Stimulated activated CD8-positive, alpha-beta memory T cell treated with anti-CD3 and anti-CD28 coated beads, Interleukin-4, amount 100 ng/mL, for 1 hour (primary cell): ENCODE measurements around the gene UPF3B.
"Not testable (repeated sequence)": the region's sequence is repeated elsewhere in the genome, so short reads cannot be mapped to it uniquely, and the experiment has no call there.

ENCODE experiments used
- DNase-seq, 2 donors: peaks; one replicate each; pipeline ENCODE4 v3.0.0-alpha.2; 2020; ENCODE audit warnings: low read depth in 2 of 2, low spot score in 1 of 2

UPF3B gene, protein sequence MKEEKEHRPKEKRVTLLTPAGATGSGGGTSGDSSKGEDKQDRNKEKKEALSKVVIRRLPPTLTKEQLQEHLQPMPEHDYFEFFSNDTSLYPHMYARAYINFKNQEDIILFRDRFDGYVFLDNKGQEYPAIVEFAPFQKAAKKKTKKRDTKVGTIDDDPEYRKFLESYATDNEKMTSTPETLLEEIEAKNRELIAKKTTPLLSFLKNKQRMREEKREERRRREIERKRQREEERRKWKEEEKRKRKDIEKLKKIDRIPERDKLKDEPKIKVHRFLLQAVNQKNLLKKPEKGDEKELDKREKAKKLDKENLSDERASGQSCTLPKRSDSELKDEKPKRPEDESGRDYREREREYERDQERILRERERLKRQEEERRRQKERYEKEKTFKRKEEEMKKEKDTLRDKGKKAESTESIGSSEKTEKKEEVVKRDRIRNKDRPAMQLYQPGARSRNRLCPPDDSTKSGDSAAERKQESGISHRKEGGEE

DNA sequence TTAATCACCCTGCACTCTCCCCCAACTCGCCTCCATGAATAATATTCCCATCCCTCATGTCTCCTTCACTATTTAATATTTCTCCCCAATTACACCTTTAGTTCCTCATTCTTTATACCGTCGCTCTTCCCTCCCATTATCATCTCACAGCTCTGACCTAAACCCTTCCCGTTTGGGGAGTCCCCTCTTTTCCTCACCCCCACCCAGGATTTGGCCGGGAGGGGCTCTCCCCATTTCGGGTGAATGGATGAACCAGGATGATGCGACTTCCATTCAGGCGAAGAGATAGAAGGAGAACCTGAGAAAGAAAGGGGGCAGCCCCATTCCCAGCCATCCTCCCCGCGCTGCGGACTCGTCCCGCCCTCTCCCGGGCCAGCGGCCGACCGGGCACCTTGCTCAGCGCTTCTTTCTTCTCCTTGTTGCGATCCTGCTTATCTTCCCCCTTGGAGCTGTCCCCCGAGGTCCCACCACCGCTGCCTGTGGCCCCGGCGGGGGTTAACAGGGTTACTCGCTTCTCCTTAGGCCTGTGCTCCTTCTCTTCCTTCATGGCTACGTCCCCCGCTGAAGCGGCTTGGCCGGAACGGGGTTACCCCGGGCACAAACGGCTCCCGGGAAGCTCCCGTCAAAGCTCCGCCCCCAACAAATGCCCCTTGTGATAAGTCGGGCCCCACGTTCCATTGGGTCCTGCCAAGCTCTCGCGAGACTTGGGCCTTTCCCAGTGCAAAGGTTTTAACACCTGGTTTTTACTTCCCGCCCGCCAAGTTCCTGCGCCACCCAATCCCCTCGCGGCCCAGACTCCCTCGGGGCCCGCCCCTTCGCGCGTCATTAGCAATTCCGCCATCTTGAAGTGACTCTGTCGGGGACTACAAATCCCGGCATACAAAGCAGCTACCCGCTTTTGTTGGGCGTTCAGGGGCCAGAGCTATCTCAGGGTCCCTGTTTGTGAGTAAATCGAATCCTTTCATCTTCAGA lies at the start of gene UPF3B:
Gene UPF3B (minus strand): TSS at position 582 of the 972 bp plus-strand sequence. CDS start 35 bp downstream, at position 547.
- DNase-seq, result peak; percentile 78 to 85

DNA sequence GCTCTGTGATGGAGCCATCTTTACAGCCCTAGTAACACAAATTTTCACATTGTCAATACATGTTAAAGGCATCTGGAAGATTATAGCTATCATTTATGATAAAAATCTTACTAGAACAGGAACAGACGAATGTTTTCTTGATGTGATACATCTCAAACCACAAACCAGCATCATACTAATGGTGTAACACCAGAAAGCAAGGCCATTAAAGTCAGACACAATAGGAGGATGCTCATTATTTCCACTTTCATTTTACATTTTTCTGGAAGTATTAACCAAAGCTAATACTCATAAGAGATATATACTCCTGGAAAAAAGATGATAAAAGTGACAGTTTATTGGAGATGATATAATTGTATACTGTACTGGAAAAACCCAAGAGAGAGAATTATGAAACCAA lies 48.2 kb upstream of the UPF3B start:
- no peak for DNase-seq

DNA sequence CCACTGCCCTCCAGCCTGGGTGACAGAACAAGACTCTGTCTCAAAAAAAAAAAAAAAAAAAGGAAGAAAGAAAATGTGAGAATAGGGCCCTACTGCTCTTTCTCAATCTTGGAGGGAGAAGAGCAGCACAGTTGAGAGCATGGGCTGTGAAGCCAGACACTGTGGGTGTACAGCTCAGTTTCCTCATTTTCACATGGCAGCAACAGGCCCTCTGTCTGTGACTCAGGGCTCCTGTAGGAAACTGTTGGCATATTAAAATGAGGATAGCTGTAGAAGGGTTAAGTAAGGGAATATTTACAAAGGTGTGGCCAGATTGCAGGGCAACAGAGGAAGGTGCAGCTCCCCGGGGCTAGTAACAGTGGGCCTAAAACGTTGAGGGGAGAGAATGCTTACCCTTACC lies 46.4 kb upstream of the UPF3B start:
- DNase-seq, result no peak

DNA sequence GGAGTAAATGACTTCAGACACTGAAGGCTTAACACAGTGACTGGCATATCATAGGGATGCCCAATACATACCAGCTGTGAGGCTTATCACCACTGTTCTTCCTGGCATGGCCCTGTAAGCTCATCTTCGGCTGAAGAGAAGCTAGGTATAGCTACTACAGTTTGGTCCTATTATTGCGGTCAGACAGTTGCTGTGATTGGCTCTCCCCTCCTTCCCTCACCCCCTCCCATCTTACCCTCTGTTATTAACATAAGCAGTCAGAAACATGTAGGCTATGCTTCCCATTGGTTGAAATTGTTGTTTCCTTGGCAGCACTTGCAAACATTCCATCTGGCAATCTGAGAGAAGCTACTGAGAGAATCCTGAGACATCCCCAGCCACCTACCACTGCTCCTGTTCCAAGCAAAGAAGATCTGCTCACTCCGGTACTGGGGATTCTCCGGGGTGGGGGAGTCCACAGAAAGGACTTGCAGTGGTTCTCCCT lies 43.1 kb upstream of the UPF3B start, which contains the start of gene AKAP14:
Gene AKAP14 (plus strand): TSS at position 51 of the 484 bp plus-strand sequence. CDS start 7,331 bp downstream, outside the sequence.
- no peak for DNase-seq

DNA sequence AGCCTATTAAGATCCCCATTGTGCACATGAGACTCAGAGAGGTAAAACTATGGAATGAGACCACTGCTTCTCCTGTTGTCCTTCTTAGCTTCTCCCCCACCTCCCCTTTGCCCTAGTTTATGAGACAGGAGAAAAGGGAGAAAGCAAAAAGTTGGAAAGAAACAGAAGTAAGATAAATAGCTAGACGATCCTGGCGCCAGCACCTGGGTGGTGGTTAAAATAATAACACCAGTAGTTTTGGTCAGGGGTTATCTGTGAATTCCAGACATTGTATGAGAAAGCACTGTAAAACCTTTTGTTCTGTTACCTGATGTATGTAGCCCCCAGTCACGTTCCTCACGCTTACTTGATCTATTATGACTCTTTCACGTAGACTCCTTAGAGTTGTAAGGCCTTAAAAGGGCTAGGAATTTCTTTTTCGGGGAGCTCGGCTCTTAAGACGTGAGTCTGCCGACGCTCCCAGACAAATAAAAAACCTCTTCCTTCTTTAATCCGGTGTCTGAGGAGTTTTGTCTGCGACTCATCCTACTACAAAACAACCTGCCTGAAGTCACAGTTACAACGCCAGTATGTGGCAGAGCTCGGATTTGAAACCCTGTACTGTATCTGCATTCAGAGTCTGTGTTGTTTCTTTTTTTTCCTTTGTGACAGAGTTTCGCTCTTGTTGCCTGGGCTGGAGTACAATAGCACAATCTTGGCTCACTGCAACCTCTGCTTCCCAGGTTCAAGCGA lies 39.4 kb upstream of the UPF3B start:
- not testable (repeated sequence) for DNase-seq

DNA sequence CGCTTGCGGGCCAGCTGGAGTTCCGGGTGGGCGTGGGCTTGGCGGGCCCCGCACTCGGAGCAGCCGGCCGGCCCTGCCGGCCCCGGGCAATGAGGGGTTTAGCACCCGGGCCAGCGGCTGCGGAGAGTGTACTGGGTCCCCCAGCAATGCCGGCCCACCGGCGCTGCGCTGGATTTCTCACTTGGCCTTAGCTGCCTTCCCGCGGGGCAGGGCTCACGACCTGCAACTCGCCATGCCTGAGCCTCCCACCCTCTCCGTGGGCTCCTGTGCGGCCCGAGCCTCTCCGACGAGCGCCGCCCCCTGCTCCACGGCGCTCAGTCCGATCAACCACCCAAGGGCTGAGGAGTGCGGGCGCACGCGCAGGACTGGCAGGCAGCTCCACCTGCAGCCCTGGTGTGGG lies 37.9 kb upstream of the UPF3B start:
- not testable (repeated sequence) for DNase-seq

DNA sequence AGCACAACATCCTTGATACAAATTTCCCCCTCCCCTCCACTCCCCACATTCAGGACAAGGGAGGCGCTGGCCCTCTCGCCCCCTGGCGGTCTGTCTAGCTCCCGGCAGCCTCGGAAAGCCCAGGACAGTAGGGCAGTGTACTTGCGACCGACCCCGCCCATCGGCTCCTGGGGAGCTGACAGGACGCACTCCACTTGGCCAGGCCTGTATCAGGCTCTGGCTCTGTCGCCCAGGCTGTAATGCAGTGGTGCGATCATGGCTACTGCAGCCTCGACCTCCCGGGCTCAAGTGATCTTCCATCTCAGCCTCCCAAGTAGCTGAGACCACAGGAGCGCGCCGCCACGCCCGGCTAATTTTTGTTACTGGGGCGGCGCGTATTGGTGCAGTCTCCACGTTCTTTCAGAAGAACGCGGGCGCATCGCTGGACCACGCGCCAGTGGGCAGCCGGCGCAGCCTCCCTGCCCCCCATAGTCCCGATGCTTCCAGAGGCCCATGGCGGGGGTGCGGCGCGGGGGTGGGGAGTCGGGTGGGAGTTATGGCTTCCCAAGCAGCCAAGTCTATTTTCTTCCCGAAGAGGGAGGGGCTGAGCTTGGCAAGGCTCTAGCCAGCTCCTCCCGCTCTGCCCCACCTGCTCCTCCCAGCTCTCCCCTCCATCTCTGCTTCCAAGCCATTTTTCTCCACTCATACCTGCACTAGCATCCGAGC lies 35.1 kb upstream of the UPF3B start:
- peak in 1 of 2 donors; percentile 17 for DNase-seq

DNA sequence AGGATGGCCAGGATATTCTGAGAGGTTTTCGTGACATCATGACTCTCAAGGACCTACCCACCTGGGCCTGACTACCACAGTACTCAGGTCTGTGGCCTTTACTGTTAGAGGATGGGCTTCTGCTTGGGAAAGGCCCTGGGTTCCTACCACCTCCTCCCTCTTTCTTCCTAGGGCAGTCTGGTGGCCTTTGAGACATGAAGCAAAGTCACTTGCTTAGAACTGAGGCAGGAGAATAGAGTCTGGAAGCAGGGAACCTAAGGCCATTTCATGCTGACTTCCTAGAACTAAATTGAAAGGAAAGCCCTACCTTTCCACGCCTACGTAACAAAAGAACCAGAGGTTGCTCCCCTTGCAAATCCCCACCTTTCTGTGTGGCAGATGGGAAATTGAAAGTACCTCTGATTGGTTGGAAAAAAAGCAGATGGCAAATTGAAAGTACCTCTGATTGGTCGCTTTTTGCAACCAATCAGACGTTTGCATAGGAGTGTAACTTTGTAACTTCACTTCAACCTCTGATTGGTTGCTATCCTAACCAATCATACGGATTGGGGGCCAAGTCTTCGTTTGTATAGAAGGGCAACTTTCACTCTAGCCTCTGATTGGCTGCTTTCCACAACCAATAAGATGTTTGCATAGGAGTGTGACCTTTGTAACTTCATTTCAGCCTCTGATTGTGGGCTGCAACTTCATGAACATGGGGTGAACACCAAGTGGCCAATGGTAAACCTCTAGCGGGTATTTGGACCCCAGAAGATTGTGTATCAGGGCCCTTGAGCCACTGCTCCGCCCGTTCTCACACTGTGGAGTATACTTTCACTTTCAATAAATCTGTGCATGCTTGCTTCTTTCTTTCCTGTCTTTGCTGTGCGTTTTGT lies 33.0 kb upstream of the UPF3B start:
- DNase-seq, result no peak

DNA sequence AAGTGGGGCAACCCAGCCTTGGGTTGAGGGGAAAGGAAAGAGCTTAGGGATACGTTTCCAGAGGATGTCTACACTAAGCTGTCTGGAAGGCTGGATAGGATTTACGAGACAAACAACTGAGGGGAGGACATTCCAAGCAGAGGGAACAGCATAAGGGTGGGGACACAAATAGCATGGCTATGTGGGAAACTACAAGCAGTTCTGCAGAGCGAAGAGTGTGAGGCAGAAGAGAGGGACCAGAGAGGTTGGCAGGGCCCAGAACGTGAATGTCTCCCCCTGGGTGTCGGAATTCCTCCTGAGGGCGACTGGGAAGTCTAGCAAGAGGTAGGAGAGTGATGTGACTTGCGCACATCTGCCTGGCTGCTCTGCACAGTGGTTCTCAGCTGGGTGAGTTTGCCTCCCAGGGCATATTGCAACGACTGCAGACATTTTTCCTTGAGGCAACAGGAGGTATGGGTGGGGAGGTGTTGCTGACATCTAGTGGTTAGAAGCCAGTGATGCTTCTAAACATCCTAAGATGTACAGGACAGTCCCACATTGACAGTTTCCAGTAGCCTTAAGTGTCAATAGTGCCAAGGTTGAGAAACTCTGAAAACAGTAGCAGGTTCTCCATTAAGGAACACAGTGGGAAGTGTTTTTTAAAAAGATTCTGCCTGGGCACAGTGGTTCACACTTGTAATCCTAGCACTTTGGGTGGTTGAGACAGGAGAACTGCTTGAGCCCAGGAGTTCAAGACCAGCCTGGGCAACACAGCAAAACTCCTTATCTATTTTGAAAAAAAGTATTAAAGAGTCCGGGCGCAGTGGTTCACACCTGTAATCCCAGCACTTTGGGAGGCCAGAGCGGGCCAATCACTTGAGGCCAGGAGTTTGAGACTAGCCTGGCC lies 28.0 kb upstream of the UPF3B start:
- DNase-seq, result no peak

DNA sequence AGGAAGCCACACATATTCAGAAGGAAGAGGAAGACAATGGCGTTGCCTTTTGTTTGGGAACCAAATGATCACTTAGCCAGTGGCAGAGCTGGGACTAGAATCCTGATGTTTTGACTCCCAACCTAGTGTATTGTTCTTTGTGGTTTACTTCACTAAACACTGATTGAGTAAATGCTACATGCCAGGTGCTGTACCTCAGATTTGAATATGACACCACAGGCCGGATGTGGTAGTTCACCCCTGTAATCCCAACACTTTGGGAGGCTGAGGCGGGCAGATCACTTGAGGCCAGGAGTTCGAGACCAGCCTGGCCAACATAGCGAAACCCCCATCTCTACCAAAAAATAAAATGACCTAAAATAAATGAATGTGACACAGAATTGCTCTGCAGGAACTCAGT lies 27.3 kb upstream of the UPF3B start:
- no peak for DNase-seq

DNA sequence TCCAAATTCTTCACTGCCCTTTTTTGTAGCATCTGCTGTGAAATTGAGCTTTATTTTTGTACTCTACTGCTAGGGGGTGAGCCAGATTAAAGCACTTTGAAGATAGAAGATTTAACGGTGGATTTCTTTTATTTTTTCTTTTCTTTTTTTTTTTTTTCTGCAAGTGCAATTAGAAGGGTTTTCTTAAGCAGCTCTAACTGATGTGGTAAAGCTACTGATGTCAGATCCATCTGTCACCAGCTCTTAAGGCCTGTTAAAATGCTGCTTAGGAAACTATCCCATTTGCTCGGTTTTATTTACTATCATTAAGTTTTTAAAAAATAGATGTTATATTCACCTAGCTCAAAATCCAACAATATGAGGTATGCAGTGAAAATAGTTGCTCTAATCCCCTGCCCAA lies 26.0 kb upstream of the UPF3B start:
- DNase-seq, result no peak

DNA sequence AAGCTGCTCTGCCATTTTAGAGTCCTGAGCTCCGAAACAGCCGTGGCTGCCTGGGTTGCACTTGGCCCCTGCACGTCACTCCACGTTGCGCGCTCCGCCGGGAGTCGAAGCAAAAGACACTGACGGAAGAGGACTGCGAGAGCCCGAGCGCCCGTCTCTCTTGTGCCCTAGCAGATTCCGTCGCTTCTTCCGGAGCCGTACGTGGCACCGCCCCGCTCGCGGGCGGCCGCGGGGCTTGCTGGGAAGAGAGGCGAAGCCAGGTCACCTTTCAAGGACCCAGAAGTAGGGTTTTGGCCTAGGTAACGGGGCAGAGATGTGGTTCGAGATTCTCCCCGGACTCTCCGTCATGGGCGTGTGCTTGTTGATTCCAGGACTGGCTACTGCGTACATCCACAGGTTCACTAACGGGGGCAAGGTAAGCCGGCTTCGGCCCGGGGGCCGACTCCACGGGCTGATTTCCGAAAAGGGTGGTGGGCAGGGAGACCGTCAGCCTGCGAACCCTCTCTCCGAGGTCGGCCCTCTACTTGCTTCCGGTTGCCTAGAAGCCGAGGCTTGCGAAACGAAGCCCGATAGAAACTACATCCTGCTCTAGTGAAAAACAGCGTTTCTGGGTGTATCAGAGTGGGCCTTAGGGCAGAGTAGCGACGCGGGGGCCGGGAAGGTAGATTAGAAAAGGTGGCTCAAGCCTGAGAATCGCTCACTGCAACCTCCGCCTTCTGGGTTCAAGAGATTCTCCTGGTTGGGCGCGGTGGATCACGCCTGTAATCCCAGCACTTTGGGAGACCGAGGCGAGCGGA lies 19.0 kb upstream of the UPF3B start, which contains the start of the genes NDUFA1 and RNF113A:
Gene NDUFA1 (plus strand): TSS at position 234 of the 797 bp plus-strand sequence. CDS start 80 bp downstream, at position 314.
Gene RNF113A (minus strand): TSS at position 135 of the 797 bp plus-strand sequence. CDS start 120 bp downstream, at position 15.
- peak; percentile 53 to 72 for DNase-seq

DNA sequence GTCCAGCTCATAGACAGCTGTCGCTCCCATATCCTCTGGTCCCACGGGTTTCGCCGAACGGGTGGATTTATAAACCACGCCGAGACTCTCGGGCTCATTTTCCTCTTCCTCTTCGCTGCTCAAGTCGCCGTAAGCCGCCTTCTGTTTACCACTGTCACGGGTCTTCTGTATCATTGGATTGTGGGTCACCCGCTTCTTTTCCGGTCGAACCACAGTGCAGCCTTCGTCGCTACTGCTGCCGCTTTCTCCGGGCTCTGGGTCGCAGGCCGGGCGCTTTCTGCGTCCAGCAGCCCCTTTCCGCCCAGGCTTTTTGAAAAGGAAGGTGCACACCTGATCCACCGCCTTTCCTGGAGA lies 18.5 kb upstream of the UPF3B start:
- no peak for DNase-seq

DNA sequence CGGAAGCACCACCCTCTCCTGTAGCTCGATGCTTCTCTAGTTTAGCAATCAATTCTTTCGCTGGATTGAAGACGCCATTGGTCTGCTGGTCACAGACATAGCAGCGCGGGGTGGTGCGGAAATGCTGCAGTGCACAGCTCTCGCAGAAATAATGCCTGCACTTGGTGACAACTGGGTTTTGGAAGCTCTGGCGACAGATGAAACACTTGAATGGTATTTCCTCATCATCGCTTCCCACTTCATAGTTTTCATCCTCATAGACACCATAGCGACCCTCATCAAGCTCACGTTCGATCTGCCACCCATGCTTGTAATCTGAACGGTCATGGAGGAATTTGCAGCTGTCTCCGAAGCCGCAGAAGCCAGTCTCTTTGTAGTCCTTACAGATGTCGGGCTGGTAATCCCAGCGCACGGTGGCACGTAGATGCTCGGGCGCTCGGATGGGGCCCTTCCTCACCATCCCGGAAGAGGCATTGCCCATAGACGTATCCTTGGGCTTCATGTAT lies 17.9 kb upstream of the UPF3B start:
- peak in 1 of 2 donors; percentile 9 for DNase-seq

DNA sequence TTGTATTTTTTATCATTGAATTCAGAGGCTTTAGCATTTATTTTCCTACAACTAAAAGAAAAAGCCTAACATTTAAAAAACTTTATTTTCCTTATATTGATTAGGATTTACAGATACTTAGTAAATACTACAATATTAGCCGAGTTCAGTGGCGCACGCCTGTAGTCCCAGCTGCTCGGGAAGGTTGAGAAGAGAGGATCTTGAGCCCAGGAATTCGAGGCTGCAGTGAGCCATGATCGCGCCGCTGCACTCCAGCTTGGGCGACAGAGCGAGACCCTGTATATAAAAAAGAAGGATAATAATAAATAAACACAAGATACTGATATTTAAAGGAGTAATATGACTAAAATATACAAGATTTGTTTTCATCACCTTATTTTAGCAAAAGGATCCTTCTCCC lies 681 bp upstream of the UPF3B start:
- DNase-seq, result no peak

DNA sequence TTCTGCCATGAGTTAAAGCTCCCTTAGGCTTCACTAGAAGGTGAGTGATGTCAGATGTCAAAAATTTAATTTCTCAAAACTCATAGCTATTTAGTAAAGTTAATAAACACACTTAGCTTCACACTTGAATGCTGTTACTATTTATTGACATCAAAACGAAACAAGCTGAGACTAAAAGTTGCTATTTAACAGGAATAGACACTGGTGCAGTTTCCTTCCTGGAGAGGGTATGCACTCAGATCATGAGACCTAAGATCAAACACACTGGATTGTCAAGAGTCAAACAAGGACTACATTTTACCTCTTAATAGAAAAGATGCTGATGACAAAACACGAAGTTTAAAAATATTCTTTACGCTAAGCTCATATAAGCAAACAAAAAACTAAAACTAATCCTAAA lies 18.9 kb downstream of the UPF3B start:
- no peak for DNase-seq

DNA sequence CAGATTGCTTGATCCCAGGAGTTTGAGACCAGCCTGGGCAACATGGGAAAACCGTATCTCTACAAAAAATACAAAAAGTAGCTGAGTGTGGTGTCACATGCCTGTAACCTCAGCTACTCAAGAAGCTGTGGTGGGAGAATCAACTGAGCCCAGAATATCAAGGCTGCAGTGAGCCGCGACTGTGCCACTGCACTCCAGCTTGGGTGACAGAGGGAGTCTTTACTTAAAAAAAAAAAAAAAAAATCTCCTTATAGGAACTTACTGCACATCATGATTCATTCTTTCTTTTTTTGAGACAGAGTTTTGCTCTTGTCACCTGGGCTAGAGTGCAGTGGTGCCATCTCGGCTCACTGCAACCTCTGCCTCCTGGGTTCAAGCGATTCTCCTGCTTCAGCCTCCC lies 24.3 kb downstream of the UPF3B start:
- DNase-seq, result no peak
